ENCODE data around the gene PPP2R2C.

- no peak for TF ChIP-seq CTCF (IDR thresholded peaks at IDR 0.05)
- TF ChIP-seq ZFX (IDR thresholded peaks at IDR 0.05; ENCODE audit: borderline replicate concordance), result no peak
These were observed 18.1 kb downstream of the PPP2R2C start for GRCh38 chr4:6454112-6454910.
